Measurements from ENCODE around the gene HLA-DRA.

The HLA-DRA gene

GRCh38 chr6:32406857-32407256 lies 32.8 kb upstream of the HLA-DRA start, which contains the start of gene BTNL2:
Gene BTNL2, minus strand, starts transcription at chr6:32407181. Its CDS starts 58 bp downstream, at chr6:32407123.
- Histone ChIP-seq H3K27me3 (no peaks in the 10 kb centered on the region), H4K20me1 (no peaks in the 10 kb centered on the region), H3K27ac (no peak within 1 kb of the TSS), H3K36me3 (no peaks in the 10 kb centered on the region), H3K4me1 (no peaks in the 10 kb centered on the region), H3K9ac (no peak within 1 kb of the TSS), H3K4me3 (no peak within 1 kb of the TSS), H3K9me3 (no peaks in the 10 kb centered on the region), H3K4me2 (no peak within 1 kb of the TSS)
- TF ChIP-seq Cebpa-rat (IDR thresholded peaks at IDR 0.05) = no peak

GRCh38 chr6:32410906-32411305 lies 28.8 kb upstream of the HLA-DRA start:
- Histone ChIP-seq H4K20me1 (no peaks in the 10 kb centered on the region), H3K4me2 (no peak overlapping the region), H3K4me3 (no peak overlapping the region), H3K4me1 (no peaks in the 10 kb centered on the region), H3K9ac (no peak overlapping the region), H3K27me3 (no peaks in the 10 kb centered on the region), H3K36me3 (no peaks in the 10 kb centered on the region), H3K9me3 (no peaks in the 10 kb centered on the region), H3K27ac (no peak overlapping the region)
- no peak for TF ChIP-seq Cebpa-rat (IDR thresholded peaks at IDR 0.05)

GRCh38 chr6:32411566-32412327 lies 27.9 kb upstream of the HLA-DRA start:
- Histone ChIP-seq H3K36me3 (no peaks in the 10 kb centered on the region), H3K4me1 (no peaks in the 10 kb centered on the region), H3K27ac (no peak overlapping the region), H4K20me1 (no peaks in the 10 kb centered on the region), H3K27me3 (no peaks in the 10 kb centered on the region), H3K9me3 (no peaks in the 10 kb centered on the region), H3K9ac (no peak overlapping the region), H3K4me3 (no peak overlapping the region), H3K4me2 (no peak overlapping the region)
- TF ChIP-seq Cebpa-rat (IDR thresholded peaks at IDR 0.05) = no peak

GRCh38 chr6:32413427-32414047 lies 26.1 kb upstream of the HLA-DRA start:
- no peaks in the 10 kb centered on the region for H3K27me3 ChIP-seq
- H3K9me3 ChIP-seq = no peaks in the 10 kb centered on the region
- H3K9ac ChIP-seq = no peak overlapping the region
- H4K20me1 ChIP-seq = no peaks in the 10 kb centered on the region
- no peak overlapping the region for H3K4me3 ChIP-seq
- TF ChIP-seq Cebpa-rat (IDR thresholded peaks at IDR 0.05) = no peak
- no peak overlapping the region for H3K27ac ChIP-seq
- no peaks in the 10 kb centered on the region for H3K4me1 ChIP-seq
- H3K4me2 ChIP-seq = peak overlapping the region; percentile 24; the same call in 1 of the 2 replicates
- H3K36me3 ChIP-seq = no peaks in the 10 kb centered on the region

- H3K4me1 ChIP-seq = no peaks in the 10 kb centered on the region
- no peak overlapping the region for H3K9ac ChIP-seq
- H4K20me1 ChIP-seq = no peaks in the 10 kb centered on the region
- H3K27ac ChIP-seq = no peak overlapping the region
- H3K27me3 ChIP-seq = no peaks in the 10 kb centered on the region
- H3K4me2 ChIP-seq = peak overlapping the region; percentile 33
- no peak for TF ChIP-seq Cebpa-rat (IDR thresholded peaks at IDR 0.05)
- no peaks in the 10 kb centered on the region for H3K36me3 ChIP-seq
- H3K9me3 ChIP-seq = no peaks in the 10 kb centered on the region
- H3K4me3 ChIP-seq = no peak overlapping the region
Observed at GRCh38 chr6:32415521-32416019, 24.1 kb upstream of the HLA-DRA start.

GRCh38 chr6:32416036-32416435 lies 23.7 kb upstream of the HLA-DRA start:
- no peak overlapping the region for H3K9ac ChIP-seq
- H3K4me1 ChIP-seq = no peaks in the 10 kb centered on the region
- no peak for TF ChIP-seq Cebpa-rat (IDR thresholded peaks at IDR 0.05)
- H3K4me3 ChIP-seq = no peak overlapping the region
- H3K9me3 ChIP-seq = no peaks in the 10 kb centered on the region
- H3K36me3 ChIP-seq = no peaks in the 10 kb centered on the region
- no peaks in the 10 kb centered on the region for H3K27me3 ChIP-seq
- peak overlapping the region; percentile 33; the same call in 1 of the 2 replicates for H3K4me2 ChIP-seq
- H4K20me1 ChIP-seq = no peaks in the 10 kb centered on the region
- H3K27ac ChIP-seq = no peak overlapping the region

- Histone ChIP-seq H3K4me2 (no peak overlapping the region), H3K4me1 (no peaks in the 10 kb centered on the region), H3K27ac (no peak overlapping the region), H3K27me3 (no peaks in the 10 kb centered on the region), H3K9me3 (no peaks in the 10 kb centered on the region), H3K9ac (no peak overlapping the region), H3K36me3 (no peaks in the 10 kb centered on the region), H4K20me1 (no peaks in the 10 kb centered on the region), H3K4me3 (no peak overlapping the region)
- no peak for TF ChIP-seq Cebpa-rat (IDR thresholded peaks at IDR 0.05)
Observed at GRCh38 chr6:32424589-32425300, 14.9 kb upstream of the HLA-DRA start.

GRCh38 chr6:32426338-32426737 lies 13.3 kb upstream of the HLA-DRA start:
- H3K9me3 ChIP-seq = no peaks in the 10 kb centered on the region
- H3K9ac ChIP-seq = no peak overlapping the region
- H4K20me1 ChIP-seq = no peaks in the 10 kb centered on the region
- no peak overlapping the region for H3K4me2 ChIP-seq
- no peak overlapping the region for H3K4me3 ChIP-seq
- H3K27me3 ChIP-seq = no peaks in the 10 kb centered on the region
- H3K36me3 ChIP-seq = no peaks in the 10 kb centered on the region
- H3K4me1 ChIP-seq = no peaks in the 10 kb centered on the region
- TF ChIP-seq Cebpa-rat (IDR thresholded peaks at IDR 0.05) = no peak
- H3K27ac ChIP-seq = no peak overlapping the region

- H3K27ac ChIP-seq = no peak overlapping the region
- H3K4me2 ChIP-seq = no peak overlapping the region
- H3K27me3 ChIP-seq = no peaks in the 10 kb centered on the region
- no peaks in the 10 kb centered on the region for H4K20me1 ChIP-seq
- TF ChIP-seq Cebpa-rat (IDR thresholded peaks at IDR 0.05) = no peak
- H3K9me3 ChIP-seq = no peaks in the 10 kb centered on the region
- no peak overlapping the region for H3K4me3 ChIP-seq
- H3K36me3 ChIP-seq = no peaks in the 10 kb centered on the region
- no peak overlapping the region for H3K9ac ChIP-seq
- no peaks in the 10 kb centered on the region for H3K4me1 ChIP-seq
Observed at GRCh38 chr6:32427218-32427617, 12.5 kb upstream of the HLA-DRA start.
